GM12801 (cell line): ENCODE measurements around the gene CELF2.

Experiments used
- CTCF ChIP-seq: IDR thresholded peaks from one replicate; pipeline ENCODE4 v1.5.1; 2011; ENCODE audit warnings: control low read depth; ENCODE audit not compliant: insufficient read length; ENCODE audit errors: extremely low read depth

Gene CELF2

DNA sequence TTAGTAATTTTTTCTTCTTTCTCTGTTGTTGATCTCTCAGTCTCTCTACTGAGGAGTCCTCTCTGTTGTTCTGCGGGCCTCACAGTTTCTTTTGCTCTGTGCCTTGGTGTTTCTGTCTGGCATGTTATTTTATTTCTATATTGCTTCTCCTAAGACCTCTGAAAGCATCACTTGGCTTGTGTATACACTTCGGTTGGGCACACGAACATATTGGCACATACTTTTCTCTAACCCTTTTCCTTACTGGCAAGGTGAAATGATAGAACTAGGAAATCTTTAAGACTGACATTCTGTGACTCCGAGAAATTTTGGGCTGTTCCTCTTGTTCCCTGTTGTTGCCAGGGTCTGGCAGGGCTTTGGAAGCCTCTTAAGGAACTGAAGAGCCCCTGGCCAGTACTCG is 148.9 kb downstream of the CELF2 start:
- TF ChIP-seq CTCF: no peak

- TF ChIP-seq CTCF: no peak
These were observed 149.7 kb downstream of the CELF2 start for GRCh38 chr10:11167233-11167966.

- TF ChIP-seq CTCF: no peak
These were observed 150.9 kb downstream of the CELF2 start for GRCh38 chr10:11168423-11169090.

DNA sequence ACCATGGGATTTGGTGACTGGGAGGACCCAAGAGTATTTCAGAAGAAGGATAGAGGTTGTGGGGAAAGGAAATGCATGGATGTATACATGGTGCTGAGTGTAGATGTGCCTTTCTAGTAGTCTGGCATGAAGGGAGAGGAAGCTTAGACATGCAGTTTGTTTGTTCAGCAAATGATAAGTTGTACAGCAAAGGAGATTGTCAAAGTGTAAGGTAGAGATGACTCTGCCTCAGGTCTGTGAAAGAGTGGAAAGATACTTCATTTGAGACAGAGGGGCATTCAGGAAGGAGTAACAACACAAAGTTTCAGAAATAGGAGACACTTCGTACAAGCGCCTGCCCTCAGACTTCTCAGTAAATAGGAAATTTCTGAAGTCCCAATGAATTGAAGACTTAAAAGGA is 152.3 kb downstream of the CELF2 start:
- TF ChIP-seq CTCF: no peak

GRCh38 chr10:11170574-11170973 is 152.9 kb downstream of the CELF2 start:
- no peak for TF ChIP-seq CTCF

DNA sequence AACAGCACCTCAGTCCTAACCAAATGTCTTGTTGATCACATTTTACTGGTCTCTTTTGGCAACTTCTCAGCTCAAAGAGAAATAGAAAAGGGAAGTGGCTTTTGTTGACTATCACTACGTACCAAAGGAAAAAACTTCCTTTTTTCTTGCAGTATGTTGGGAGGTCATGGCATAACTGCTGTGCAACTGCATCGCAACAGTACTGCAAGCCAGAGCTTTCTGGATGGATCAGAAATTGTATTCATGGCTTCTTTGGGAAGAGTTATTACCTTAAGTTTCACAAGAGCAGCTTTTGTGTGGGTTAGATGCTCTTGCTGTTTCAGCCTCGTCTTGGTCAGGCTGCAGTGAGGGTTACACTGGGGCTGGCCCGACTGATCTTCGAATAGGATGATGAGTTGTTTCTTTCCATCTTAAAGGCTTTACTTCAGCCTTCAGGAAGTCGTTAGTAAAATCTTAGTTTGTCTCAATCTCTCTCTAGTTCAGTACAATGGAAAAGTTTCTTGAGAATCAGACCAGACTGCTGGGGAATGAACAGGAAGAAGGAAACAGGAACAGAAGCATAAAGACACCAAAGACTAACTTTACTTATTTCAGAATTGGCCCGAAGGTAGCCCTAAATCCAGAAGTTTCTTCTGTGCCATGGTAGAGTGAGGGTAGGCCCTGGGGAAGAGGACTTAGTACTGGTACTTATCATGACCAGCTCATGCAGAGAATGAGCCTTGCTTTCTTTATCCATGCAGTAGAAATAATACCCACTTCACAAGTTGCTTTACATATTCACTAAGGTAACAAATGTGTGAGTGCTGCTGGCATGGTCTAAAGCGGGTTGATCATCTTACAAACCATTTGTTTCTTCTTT is 153.6 kb downstream of the CELF2 start:
- TF ChIP-seq CTCF: no peak

GRCh38 chr10:11173042-11173441 is 155.4 kb downstream of the CELF2 start:
- no peak for TF ChIP-seq CTCF
